ENCODE results near the gene KRT14. TPM values are rescaled to one million over a fixed set of nuclear protein-coding genes. Genes with fewer than 3 reads are reported as not detected.
"Not testable (repeated sequence)": the region's sequence is repeated elsewhere in the genome, so short reads cannot be mapped to it uniquely, and the experiment has no call there.

Gene KRT14
- total RNA-seq, 2 experiments from 2014 or later = not detected

GRCh38 chr17:41619927-41620582 lies 33.4 kb upstream of the KRT14 start:
- H3K4me1 Mint-ChIP-seq (ENCODE audit: low read depth); H3K9me3 Mint-ChIP-seq; intact Hi-C loops (cut with micrococcal nuclease); POLR2A ChIA-PET; H3K4me3 Mint-ChIP-seq; H3K27ac Mint-ChIP-seq; H3K36me3 Mint-ChIP-seq; DNase-seq: not testable (repeated sequence)
- H3K27me3 Mint-ChIP-seq = peaks cover 11% of the 10 kb centered on the region
- CTCF ChIA-PET = interaction anchor here (0.6 to 1.0 kb wide), 2 partner anchors 29 to 75 kb away, joined by 3 read pairs; no protein-coding TSS in a partner anchor

- Mint-ChIP-seq H3K27me3 (peaks cover 11% of the 10 kb centered on the region), H3K27ac (no peak overlapping the region), H3K4me1 (ENCODE audit: low read depth) (no peaks in the 10 kb centered on the region), H3K36me3 (no peaks in the 10 kb centered on the region), H3K9me3 (no peaks in the 10 kb centered on the region), H3K4me3 (no peak overlapping the region)
- no peak for DNase-seq
- intact Hi-C loops (cut with micrococcal nuclease) = no loop called here
- POLR2A ChIA-PET = no interaction called here
- CTCF ChIA-PET = interaction anchor here (1.1 kb wide), 1 partner anchor 70 kb away, joined by 3 read pairs; no protein-coding TSS in a partner anchor
Measured at GRCh38 chr17:41619036-41619926, 32.6 kb upstream of the KRT14 start.

GRCh38 chr17:41618341-41619035 lies 31.8 kb upstream of the KRT14 start:
- H3K4me3 Mint-ChIP-seq = no peak overlapping the region
- DNase-seq = no peak
- CTCF ChIA-PET = interaction anchor here (1.1 kb wide), 1 partner anchor 69 kb away, joined by 3 read pairs; no protein-coding TSS in a partner anchor
- peaks cover 15% of the 10 kb centered on the region for H3K27me3 Mint-ChIP-seq
- H3K36me3 Mint-ChIP-seq = no peaks in the 10 kb centered on the region
- no peak overlapping the region for H3K27ac Mint-ChIP-seq
- no peaks in the 10 kb centered on the region for H3K4me1 Mint-ChIP-seq (ENCODE audit: low read depth)
- POLR2A ChIA-PET = no interaction called here
- intact Hi-C loops (cut with micrococcal nuclease) = no loop called here
- no peaks in the 10 kb centered on the region for H3K9me3 Mint-ChIP-seq

- H3K27me3 Mint-ChIP-seq = peaks cover 16% of the 10 kb centered on the region
- DNase-seq = no peak
Measured at GRCh38 chr17:41617698-41618097, 31.0 kb upstream of the KRT14 start.

GRCh38 chr17:41617136-41617535 lies 30.4 kb upstream of the KRT14 start:
- DNase-seq = no peak
- no peak overlapping the region for H3K4me3 Mint-ChIP-seq
- no peaks in the 10 kb centered on the region for H3K36me3 Mint-ChIP-seq
- H3K27me3 Mint-ChIP-seq = peaks cover 16% of the 10 kb centered on the region
- no peak overlapping the region for H3K27ac Mint-ChIP-seq
- CTCF ChIA-PET = no interaction called here
- intact Hi-C loops (cut with micrococcal nuclease) = no loop called here
- no peaks in the 10 kb centered on the region for H3K4me1 Mint-ChIP-seq (ENCODE audit: low read depth)
- H3K9me3 Mint-ChIP-seq = no peaks in the 10 kb centered on the region
- POLR2A ChIA-PET = no interaction called here

More at GRCh38 chr17:41617698-41618097, 31.0 kb upstream of the KRT14 start:
- Mint-ChIP-seq H3K36me3 (no peaks in the 10 kb centered on the region), H3K9me3 (no peaks in the 10 kb centered on the region), H3K4me1 (ENCODE audit: low read depth) (no peaks in the 10 kb centered on the region), H3K27ac (no peak overlapping the region), H3K4me3 (no peak overlapping the region)
- intact Hi-C loops (cut with micrococcal nuclease) = no loop called here
- ChIA-PET POLR2A (no interaction called here), CTCF (no interaction called here)

- intact Hi-C loops (cut with micrococcal nuclease); CTCF ChIA-PET; H3K9me3 Mint-ChIP-seq; POLR2A ChIA-PET; H3K4me3 Mint-ChIP-seq; H3K4me1 Mint-ChIP-seq (ENCODE audit: low read depth); DNase-seq; H3K27ac Mint-ChIP-seq; H3K36me3 Mint-ChIP-seq: not testable (repeated sequence)
- H3K27me3 Mint-ChIP-seq = peaks cover 16% of the 10 kb centered on the region
Measured at GRCh38 chr17:41616486-41616885, 29.8 kb upstream of the KRT14 start.

GRCh38 chr17:41615454-41615853 lies 28.8 kb upstream of the KRT14 start:
- intact Hi-C loops (cut with micrococcal nuclease) = no loop called here
- H3K4me1 Mint-ChIP-seq (ENCODE audit: low read depth) = no peaks in the 10 kb centered on the region
- no peaks in the 10 kb centered on the region for H3K9me3 Mint-ChIP-seq

GRCh38 chr17:41614767-41615166 lies 28.1 kb upstream of the KRT14 start:
- CTCF ChIA-PET; POLR2A ChIA-PET; H3K9me3 Mint-ChIP-seq; DNase-seq; intact Hi-C loops (cut with micrococcal nuclease); H3K4me1 Mint-ChIP-seq (ENCODE audit: low read depth); H3K4me3 Mint-ChIP-seq; H3K36me3 Mint-ChIP-seq; H3K27ac Mint-ChIP-seq: not testable (repeated sequence)
- H3K27me3 Mint-ChIP-seq = peaks cover 12% of the 10 kb centered on the region

More at GRCh38 chr17:41615454-41615853, 28.8 kb upstream of the KRT14 start:
- ChIA-PET POLR2A (no interaction called here), CTCF (no interaction called here)
- no peak for DNase-seq
- no peaks in the 10 kb centered on the region for H3K36me3 Mint-ChIP-seq
- no peak overlapping the region for H3K4me3 Mint-ChIP-seq
- H3K27me3 Mint-ChIP-seq = peaks cover 18% of the 10 kb centered on the region
- no peak overlapping the region for H3K27ac Mint-ChIP-seq

GRCh38 chr17:41614098-41614497 lies 27.4 kb upstream of the KRT14 start:
- H3K4me1 Mint-ChIP-seq (ENCODE audit: low read depth) = no peaks in the 10 kb centered on the region
- intact Hi-C loops (cut with micrococcal nuclease) = no loop called here
- peaks cover 12% of the 10 kb centered on the region for H3K27me3 Mint-ChIP-seq
- H3K9me3 Mint-ChIP-seq = no peaks in the 10 kb centered on the region
- no peak overlapping the region for H3K4me3 Mint-ChIP-seq
- POLR2A ChIA-PET = no interaction called here
- CTCF ChIA-PET = no interaction called here
- DNase-seq = no peak
- H3K36me3 Mint-ChIP-seq = no peaks in the 10 kb centered on the region
- H3K27ac Mint-ChIP-seq = no peak overlapping the region

GRCh38 chr17:41613277-41614082 lies 26.8 kb upstream of the KRT14 start:
- Mint-ChIP-seq H3K4me1 (ENCODE audit: low read depth) (no peaks in the 10 kb centered on the region), H3K36me3 (no peaks in the 10 kb centered on the region), H3K9me3 (no peaks in the 10 kb centered on the region), H3K27me3 (peaks cover 14% of the 10 kb centered on the region), H3K27ac (no peak overlapping the region), H3K4me3 (no peak overlapping the region)
- intact Hi-C loops (cut with micrococcal nuclease) = no loop called here
- DNase-seq = no peak
- ChIA-PET CTCF (no interaction called here), POLR2A (no interaction called here)

GRCh38 chr17:41612376-41613160 lies 25.9 kb upstream of the KRT14 start, which contains the start of gene KRT16:
Gene KRT16, minus strand, starts transcription at chr17:41612767. Its CDS starts 79 bp downstream, at chr17:41612688.
- DNase-seq; H3K4me3 Mint-ChIP-seq; H3K27ac Mint-ChIP-seq; H3K36me3 Mint-ChIP-seq; POLR2A ChIA-PET; CTCF ChIA-PET; H3K9me3 Mint-ChIP-seq; intact Hi-C loops (cut with micrococcal nuclease); H3K4me1 Mint-ChIP-seq (ENCODE audit: low read depth): not testable (repeated sequence)
- peaks cover 15% of the 10 kb centered on the region for H3K27me3 Mint-ChIP-seq

Measured in activated CD4-positive, alpha-beta memory T cell treated with anti-CD3 and anti-CD28 coated beads for 36 hours (primary cell).